ENCODE data around the gene DLST. TPM values are rescaled to one million over a fixed set of nuclear protein-coding genes. Genes with fewer than 3 reads are reported as not detected.

Gene DLST
- polyA plus RNA-seq, 1 experiment: 150 TPM

GRCh38 chr14:74898083-74898482 is 16.4 kb downstream of the DLST start:
- POLR2A ChIA-PET: no interaction called here
- Histone ChIP-seq H3K9me3 (ENCODE audit: control insufficient read depth, insufficient read depth, low read length) (no peaks in the 10 kb centered on the region), H3K4me3 (ENCODE audit: low read depth, low read length) (no peak overlapping the region), H3K27ac (ENCODE audit: low read depth, low read length) (no peak overlapping the region), H3K27me3 (ENCODE audit: control insufficient read depth, insufficient read depth, low read length) (no peaks in the 10 kb centered on the region)
- DNase-seq (ENCODE audit: low read depth, low spot score): no peak
- CTCF ChIA-PET: interaction anchor here (0.6 to 6.7 kb wide), 6 partner anchors 8 to 260 kb away, joined by 3 to 72 read pairs (median 5); no protein-coding TSS in a partner anchor
- TF ChIP-seq, protein P1, sequence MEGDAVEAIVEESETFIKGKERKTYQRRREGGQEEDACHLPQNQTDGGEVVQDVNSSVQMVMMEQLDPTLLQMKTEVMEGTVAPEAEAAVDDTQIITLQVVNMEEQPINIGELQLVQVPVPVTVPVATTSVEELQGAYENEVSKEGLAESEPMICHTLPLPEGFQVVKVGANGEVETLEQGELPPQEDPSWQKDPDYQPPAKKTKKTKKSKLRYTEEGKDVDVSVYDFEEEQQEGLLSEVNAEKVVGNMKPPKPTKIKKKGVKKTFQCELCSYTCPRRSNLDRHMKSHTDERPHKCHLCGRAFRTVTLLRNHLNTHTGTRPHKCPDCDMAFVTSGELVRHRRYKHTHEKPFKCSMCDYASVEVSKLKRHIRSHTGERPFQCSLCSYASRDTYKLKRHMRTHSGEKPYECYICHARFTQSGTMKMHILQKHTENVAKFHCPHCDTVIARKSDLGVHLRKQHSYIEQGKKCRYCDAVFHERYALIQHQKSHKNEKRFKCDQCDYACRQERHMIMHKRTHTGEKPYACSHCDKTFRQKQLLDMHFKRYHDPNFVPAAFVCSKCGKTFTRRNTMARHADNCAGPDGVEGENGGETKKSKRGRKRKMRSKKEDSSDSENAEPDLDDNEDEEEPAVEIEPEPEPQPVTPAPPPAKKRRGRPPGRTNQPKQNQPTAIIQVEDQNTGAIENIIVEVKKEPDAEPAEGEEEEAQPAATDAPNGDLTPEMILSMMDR (IDR thresholded peaks at IDR 0.05; ENCODE audit: low read depth, low read length): no peak

DNA sequence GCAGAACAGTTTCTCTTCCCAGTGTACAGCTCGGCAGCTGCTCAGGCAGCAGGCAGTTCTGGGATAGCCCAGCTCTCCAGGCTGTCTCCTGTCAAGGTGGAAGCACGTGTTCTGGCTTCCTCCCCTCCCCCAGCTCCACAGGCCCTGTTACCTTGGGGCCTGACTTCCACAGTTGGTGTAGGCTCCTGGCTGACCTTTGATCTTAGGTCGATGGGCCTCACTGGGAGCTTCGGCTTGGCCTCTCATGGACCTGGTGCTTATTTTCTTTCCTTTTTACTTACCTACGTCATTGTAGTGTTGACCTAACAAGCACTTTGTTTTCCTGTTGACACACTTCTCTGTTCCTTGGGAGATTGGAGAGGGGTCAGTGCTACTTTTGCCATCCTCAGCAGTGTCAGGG is 17.0 kb downstream of the DLST start:
- TF ChIP-seq, protein P1 (IDR thresholded peaks at IDR 0.05; ENCODE audit: low read depth, low read length): no peak
- Histone ChIP-seq H3K27me3 (ENCODE audit: control insufficient read depth, insufficient read depth, low read length) (no peaks in the 10 kb centered on the region), H3K4me3 (ENCODE audit: low read depth, low read length) (no peak overlapping the region), H3K27ac (ENCODE audit: low read depth, low read length) (no peak overlapping the region), H3K9me3 (ENCODE audit: control insufficient read depth, insufficient read depth, low read length) (no peaks in the 10 kb centered on the region)
- ChIA-PET POLR2A (no interaction called here), CTCF (interaction anchor here (1.0 to 1.9 kb wide), 2 partner anchors 21 to 190 kb away, joined by 3 to 4 read pairs; no protein-coding TSS in a partner anchor)
- no peak for DNase-seq (ENCODE audit: low read depth, low spot score)

DNA sequence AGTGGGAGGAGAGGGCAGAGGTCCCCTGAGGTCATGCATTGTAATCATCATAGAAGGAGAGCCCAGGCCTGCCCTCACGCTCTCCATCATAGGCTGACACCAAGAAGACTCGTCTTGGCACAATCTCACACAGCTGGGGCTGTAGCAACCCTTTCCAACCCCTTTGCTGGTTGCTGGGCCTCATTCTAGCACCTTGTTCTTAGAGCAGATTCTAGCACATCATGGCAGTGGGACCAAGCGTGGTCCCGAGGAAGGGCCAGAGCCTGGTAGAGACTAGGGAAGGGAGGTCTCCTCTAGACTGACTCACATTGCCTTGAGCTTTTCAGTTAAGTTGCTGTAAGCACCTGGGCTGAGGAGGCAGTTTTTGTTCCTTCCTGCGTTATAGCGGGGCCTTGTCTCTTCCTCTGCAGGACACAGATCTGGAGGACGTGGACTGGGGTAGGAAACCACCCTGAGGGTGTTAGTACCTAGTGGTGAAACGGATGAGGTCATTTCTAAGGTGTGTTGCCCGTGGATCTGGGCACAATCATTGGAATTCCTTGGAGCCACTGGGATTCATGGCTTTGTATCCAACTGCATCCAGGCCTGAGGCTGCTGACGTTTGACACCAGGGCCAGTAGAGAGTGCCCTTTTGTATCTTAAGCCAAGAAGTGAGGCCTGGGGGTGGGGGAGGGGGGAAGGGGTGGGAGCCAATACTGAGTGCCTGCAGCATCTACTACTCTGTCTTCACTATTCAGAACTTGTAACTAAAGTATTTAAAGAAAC is 21.4 kb downstream of the DLST start:
- CTCF ChIA-PET: interaction anchor here (0.6 to 5.8 kb wide), 5 partner anchors 11 to 251 kb away, joined by 3 to 227 read pairs (median 3); no protein-coding TSS in a partner anchor
- POLR2A ChIA-PET: no interaction called here
- H3K27me3 ChIP-seq (ENCODE audit: control insufficient read depth, insufficient read depth, low read length): no peaks in the 10 kb centered on the region
- DNase-seq (ENCODE audit: low read depth, low spot score): no peak
- no peak overlapping the region for H3K27ac ChIP-seq (ENCODE audit: low read depth, low read length)
- TF ChIP-seq, protein P1 (IDR thresholded peaks at IDR 0.05; ENCODE audit: low read depth, low read length): no peak
- H3K9me3 ChIP-seq (ENCODE audit: control insufficient read depth, insufficient read depth, low read length): no peaks in the 10 kb centered on the region
- no peak overlapping the region for H3K4me3 ChIP-seq (ENCODE audit: low read depth, low read length)

DNA sequence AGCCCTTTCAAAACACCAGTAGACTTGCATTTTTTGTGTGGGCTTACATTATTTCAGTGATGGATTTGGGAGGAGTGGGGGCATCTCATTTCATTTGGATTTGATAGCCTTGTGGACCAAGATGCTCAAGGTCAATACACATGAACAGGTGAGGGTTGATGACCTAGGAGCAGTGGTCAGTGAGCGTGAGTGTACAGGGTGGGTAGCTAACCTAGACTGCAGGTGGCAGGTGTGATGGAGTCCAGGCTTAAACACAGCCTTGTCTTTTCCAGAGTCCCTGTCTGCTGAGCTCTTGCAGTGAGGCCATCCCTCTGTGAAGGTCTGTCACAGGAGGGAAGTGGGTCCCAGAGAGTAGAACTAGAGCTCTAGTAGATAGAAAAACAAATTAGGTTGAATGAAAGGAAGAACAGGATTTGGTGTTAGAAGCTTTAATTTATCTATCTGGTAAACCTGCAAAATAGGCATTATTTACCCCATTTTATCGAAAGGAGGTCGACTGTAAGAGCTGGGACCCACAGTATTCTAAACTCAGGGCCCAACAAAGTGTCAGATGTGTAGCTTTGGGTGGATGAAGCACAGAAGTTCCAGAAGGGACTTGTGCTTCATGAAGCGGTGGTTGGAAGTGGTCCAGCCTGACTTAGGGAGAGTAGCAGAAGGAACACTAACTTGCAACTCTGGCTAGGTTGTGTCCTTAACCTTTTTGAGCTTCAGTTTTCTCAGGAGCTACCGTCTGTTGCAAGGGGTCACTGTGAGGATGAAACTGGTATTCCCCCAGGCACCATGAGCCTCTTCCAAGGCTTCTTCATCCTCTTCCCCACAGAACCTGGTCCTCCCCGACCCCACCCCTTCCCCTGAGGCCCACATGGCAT is 23.2 kb downstream of the DLST start:
- ChIA-PET CTCF (interaction anchor here (0.8 to 5.8 kb wide), 28 partner anchors 10 to 296 kb away, joined by 3 to 227 read pairs (median 6); partner anchors contain the start of genes PROX2 and RPS6KL1), POLR2A (interaction anchor here (0.6 to 1.6 kb wide), 4 partner anchors 9 to 296 kb away, joined by 3 to 6 read pairs (median 5); no protein-coding TSS in a partner anchor)
- no peak overlapping the region for H3K4me3 ChIP-seq (ENCODE audit: low read depth, low read length)
- no peak for DNase-seq (ENCODE audit: low read depth, low spot score)
- TF ChIP-seq, protein P1 (IDR thresholded peaks at IDR 0.05; ENCODE audit: low read depth, low read length): no peak
- H3K27me3 ChIP-seq (ENCODE audit: control insufficient read depth, insufficient read depth, low read length): no peaks in the 10 kb centered on the region
- H3K27ac ChIP-seq (ENCODE audit: low read depth, low read length): no peak overlapping the region
- H3K9me3 ChIP-seq (ENCODE audit: control insufficient read depth, insufficient read depth, low read length): no peaks in the 10 kb centered on the region

All from AG04450 (cell line).